Measurements from ENCODE around the gene CCDC154.
"Not testable (repeated sequence)": the region's sequence is repeated elsewhere in the genome, so short reads cannot be mapped to it uniquely, and the experiment has no call there.

Gene CCDC154, protein sequence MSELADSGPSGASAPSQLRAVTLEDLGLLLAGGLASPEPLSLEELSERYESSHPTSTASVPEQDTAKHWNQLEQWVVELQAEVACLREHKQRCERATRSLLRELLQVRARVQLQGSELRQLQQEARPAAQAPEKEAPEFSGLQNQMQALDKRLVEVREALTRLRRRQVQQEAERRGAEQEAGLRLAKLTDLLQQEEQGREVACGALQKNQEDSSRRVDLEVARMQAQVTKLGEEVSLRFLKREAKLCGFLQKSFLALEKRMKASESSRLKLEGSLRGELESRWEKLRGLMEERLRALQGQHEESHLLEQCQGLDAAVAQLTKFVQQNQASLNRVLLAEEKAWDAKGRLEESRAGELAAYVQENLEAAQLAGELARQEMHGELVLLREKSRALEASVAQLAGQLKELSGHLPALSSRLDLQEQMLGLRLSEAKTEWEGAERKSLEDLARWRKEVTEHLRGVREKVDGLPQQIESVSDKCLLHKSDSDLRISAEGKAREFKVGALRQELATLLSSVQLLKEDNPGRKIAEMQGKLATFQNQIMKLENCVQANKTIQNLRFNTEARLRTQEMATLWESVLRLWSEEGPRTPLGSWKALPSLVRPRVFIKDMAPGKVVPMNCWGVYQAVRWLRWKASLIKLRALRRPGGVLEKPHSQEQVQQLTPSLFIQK

DNA sequence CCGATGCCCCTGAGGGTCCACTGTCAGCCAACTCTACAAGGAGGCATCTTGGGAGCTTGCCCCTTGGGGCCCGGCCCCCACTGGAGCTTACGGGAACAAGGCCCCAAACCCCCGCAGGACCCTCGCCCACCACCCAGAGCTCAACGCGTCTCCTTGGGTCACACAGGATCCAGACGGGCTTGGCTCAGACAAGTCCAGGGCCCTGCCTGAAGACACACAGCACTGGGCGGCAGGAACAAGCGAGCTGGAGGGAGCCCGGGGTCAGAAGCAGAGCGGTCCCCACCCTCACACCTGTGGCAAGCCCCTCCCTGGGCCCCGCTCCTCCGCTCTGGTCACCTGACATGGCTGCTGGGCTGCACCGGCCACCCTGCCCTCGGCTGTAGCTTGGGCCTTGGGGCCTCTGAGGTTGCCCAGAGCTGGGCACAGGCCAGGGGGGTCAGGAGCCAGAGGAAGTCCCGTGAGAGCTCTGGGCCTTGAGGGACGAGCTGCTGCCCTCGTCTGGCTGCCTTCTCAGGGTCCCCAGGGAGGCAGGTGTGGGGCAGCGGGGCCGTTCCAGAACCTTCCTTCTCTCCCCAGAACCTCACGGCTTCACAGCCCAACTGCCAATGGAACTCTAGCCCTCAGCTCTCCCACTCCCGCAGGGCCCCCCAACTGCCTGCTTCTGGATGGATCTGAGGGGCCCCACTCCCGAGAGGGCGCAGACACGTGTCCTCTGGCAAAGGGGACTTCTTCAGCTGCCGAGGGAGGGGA is at the start of gene CCDC154:
CCDC154 (minus strand) TSS at position 577 of the 750 bp plus-strand sequence; CDS start at position 343, 234 bp downstream.
- FAIRE-seq = no peak

DNA sequence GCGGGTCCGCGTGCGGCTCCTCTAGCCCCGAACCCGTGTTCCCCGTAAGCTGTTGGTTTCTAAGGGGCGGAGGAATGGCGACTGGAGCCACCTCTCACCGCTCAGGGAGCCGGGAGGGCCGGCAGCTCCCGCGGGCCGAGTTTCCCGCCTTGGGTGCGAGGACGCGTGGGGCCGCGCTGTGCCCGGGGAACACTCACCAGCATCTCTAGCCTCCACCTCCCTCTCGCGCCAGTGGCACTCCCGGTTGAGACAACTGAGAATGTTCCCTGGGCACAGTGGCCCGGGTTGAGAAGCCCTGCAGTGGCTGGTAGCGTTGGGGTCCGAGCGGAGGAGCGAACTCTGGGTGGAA is 49.4 kb upstream of the CCDC154 start:
- no peak for FAIRE-seq

DNA sequence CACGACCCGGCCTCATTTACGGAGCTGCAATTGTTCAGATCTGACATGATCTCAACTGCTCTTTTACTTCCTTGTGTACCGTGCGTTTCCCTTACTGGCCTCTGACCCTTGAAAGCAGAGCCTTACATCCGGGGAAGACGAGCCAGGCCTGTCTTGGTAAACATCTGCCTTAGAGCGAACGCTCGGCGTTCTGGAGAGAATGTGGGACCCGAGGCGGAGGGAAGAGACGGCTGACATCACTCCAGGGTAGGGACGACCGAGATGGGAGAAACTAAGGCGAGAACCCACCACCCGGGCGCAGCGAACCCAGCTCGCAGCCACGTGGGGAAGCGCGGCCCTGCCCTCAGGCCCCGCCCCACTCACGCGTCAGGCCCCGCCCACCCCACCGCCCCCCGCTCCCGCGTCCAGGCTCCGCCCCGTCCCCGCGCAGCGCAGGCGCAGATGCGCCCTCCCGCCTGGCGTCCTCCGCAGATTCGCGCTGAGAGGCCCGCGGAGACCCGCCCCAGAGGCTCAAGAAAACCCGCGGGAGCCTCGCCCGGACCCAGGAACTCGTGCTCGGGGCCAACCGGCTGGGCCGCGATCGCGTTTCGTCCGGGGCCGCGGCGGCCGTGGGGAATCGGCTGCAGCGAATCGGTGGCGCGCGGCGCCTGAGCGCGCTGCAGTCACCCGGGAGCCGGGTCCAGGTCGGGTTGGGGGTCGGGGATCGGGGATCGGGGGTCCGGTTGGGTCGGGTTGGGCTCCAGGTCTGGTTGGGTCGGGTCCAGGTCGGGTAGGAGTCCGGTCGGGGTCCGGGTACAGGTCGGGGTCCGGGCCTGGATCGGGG is 48.8 kb upstream of the CCDC154 start, which contains the start of gene TELO2:
TELO2 (plus strand) TSS at position 438 of the 823 bp plus-strand sequence. CDS start 922 bp downstream, outside the sequence.
- FAIRE-seq = no peak

DNA sequence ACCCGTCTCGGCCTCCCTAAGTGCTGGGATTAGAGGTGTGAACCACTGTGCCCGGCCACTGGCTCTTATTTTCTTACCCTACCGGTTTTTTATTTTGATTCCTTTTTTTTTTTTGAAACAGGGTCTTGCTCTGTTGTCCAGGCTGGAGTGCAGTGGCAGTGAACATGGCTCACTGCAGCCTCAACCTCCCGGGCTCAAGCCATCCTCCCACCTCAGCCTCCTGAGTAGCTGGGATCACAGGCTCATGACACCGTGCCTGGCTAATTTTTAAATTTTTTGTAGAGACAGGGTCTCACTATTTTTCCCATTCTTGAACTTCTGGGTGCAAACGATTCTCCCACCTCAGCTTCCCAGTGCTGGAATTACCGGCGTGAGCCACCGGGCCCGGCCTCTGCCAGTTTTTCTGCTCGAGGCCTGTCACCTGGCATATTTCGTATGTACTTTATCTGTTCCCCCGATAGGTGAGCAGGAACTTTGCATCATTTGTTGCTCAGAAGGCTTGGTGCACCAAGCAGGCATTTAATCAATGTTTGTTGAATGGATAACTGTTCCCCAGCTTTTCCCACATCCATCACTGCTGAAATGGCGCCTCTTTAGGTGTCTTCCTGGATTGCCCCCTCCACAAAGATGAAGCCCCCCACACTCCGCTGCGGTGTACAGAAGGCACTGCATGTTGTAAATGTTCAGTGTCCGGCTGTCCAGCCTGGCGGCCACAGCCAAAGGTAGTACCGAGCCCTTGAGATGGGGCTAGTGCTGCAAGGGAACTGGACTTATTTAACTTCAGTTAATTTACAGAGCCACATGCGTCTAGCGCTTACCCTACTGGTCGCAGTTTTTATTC is 47.9 kb upstream of the CCDC154 start:
- no peak for FAIRE-seq

DNA sequence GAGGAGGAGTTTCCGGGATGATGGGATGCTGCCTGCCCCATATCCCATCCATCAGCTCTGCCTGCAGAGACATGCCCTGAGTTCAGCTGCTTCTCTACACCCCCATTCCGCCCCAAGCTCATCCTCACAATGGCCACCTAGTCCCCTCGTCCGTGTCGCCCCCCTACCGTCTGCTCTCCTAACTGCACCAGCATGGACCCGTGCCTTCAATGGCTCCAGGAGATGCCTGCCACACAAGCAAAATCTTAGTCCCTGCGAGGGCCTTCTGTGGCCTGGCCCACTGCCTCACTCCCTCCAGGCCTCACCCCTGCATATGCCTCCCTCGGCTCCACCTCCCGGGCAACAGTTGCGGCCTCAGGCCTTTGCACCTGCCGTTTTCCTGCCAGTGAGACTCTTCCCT is 47.0 kb upstream of the CCDC154 start:
- FAIRE-seq = no peak

DNA sequence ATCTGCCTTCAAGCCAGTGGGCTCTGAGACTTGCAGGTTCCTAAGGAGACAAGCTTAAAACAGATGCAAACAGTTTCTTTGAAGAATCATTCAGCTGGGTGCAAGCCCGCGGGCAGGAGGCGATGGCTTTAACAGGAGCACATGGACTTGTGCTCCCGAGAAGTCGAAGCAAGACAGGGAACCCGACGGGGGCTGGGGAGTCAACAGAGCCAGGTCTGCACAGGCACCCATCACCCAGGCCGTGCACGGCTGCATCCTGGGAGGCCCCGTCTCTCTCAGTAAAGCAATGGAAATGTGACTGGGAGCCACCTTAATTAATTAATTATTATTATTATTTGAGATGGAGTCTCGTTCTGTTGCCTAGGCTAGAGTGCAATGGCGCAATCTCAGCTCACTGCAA is 44.7 kb upstream of the CCDC154 start:
- no peak for FAIRE-seq

DNA sequence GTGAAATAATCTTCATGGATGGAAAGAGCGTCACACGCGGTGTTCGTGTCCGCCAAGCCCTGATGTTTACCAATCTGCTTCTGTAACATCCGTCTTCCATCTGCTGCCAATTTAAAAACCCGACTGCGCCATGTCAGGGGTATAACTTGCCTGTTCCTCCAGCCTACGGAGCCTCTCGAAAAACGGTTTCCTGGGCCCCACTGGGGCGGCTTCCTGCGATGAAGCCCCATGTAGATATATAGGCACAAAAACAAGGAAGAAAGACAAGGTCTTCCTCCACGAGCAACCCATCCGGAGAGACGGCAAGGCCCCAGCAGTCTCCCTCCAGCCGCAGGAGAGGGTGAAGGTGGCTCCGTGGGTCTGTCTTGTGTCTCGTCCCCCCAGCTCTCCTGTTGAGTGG is 44.3 kb upstream of the CCDC154 start, which contains the start of gene PTX4:
PTX4 (minus strand) TSS at position 326 of the 400 bp plus-strand sequence; CDS start at position 291, 35 bp downstream.
- FAIRE-seq = no peak

DNA sequence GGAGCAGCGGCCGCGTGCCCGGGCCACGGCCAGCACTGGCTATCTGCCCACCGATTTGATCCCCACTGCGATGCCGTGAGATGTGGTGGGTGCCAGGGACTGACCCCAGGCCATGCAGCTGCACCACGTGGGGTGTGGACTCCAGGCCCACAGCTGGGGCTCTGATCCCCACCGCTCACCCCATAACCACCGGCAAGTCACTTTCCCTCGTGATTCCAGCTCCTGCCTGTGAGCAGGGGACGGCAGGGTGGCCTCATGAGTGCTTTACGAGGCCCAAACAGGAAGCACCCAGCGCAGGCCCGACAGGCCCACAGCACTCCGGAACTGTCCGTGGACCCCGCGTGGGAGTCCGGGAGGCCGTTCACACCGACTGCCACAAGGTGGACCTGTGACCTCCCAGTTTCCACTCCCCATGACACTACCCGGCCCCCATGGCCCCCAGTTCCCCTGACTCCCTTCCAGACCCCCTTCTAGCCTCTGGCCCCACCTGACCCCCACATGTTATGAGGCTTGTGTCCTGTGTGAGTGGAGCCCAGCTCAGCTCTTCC is 43.8 kb upstream of the CCDC154 start:
- no peak for FAIRE-seq

DNA sequence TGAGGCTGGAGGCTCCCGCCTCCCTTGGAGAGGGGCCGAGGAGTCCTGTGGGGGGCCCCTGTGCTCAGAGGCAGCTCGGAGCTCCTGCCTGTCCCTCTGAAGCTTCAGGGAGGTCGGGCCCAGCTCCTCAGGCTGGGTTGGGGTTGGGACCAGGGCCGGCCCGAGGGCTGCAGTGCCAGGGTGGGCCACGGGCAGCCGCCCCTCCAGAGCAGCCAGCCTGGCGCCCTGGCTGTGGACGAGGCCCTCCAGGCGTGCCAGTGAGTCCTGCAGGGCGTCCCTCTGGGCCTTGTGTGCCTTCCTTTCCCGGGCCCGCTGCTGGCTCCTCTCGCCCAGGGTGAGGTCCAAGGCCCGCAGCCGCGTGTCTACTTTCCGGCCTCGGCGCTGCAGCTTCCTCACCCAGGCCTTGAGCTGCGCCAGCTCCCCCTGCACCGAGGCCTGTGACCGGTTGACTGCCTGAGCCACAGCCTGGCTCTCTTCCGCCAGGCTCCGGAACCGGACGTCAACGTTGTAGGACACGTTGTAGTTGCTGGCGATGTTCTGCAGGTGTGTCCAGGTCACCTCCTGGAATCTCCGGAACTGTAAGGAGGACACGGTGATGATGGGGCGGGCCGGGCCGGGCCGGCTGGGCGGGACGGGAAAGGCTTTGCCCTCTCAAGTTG is 43.2 kb upstream of the CCDC154 start:
- FAIRE-seq = no peak

DNA sequence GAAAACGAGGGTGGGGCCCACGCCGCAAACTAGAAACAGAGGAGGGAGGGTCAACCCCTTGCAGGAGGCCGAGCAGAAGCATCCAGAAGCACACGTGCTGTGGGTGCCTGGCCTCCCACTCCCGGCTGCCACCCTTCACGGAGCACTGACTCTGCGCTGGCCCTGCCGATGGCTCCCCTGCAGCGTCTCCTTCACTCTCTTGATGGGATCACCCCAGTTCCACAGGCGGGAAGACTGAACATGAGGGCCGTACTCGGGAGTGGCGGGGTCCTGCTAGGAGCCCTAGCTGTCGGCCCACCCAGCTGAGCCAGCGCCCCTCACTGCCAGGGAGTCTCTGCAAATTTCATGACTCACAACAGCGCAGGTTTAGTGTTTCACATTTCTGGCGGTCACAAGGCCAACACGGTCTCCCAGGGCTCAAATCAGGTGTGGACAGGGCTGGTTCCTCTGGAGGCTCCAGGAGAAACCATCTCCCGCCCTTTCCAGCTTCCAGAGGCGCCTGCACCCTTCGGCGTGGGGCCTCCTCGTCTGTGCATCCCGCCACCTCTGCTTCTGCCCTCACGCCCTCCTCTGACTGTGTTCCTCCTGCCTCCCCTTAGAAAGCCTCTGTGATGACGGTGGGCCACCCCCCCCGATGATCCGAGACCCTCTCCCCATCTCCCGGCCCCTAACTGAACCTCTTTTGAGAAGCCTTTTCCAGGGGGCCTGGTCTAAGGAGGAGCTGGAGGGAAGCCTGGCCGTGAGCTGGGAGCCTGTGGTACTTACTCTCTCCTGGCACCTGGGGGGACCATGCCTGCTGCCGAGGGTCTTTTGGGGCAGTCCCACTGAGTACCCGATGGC is 42.4 kb upstream of the CCDC154 start:
- FAIRE-seq = no peak

DNA sequence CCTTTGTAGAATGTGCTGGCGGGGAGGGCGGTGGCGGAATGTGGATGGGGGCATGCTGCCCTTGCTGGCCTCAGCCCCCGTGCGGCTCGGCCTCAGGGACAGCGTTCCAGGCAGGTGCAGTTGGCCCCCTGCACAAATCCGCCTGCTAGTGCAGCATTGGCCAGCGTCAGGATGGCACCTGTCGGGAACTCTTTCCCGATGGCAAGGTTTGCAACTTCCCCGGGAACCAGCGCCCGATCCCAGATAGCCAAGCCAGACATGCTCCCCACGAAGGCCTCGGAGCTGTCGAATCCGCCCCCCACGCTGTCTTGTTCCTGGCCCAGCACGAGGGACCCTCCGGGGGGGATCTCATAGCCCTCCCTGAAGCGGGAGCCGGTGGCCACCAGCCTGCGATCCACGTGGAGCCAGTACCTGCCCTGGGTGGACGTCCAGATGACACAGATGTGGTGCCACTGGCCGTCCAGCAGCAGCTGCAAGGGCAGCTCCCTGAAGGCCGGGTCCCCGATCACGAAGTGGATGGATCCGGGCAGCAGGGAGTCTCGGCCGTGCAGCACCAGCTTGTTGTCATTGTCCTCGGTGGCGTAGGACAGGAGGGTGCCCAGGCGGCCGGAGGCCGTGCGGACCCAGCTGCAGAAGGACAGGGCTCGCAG is 41.6 kb upstream of the CCDC154 start:
- no peak for FAIRE-seq

DNA sequence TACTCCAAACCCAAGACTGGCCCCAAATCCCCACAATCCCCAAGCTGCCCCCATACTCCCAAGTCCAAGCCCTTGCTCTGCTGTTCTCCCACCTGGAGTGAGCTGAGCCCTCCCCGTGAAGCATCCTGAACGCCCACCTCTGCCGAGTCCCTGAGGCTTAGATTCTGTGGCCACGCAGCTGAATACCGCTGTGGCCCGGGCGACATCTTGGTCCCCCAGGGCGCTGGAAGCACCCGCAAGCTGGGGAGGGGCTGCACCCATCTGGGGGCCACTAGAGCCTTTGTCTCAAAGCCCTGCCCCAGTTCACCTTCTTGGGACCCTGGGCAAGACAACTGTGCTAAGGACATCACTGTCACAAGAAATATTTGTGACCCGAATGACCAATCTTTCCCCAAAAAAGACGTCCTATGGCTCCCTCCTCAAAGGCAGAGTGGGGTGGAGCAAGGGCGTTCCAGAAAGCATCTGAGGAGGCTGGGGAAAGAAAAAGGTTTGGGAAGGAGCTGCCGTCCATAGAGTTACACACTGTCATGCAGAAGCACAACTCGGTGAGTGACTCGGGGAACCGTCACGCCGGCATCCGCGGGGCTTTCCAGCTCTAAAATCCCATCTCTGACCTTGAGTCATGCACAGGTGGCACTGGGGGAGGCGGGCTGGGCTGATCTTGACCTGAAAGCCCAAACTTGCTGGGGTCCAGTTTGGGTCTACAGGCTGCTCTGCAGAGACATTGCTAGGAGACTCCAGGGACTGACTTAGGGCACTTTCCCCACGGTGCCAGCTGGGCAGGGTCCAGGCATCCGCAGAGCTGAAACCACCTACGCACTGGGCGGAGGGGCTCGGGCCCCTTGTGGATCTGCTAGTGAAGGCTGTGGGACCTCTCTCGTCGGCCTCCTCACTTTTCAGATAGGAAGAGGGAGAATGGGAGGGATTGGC is 37.8 kb upstream of the CCDC154 start:
- no peak for FAIRE-seq

DNA sequence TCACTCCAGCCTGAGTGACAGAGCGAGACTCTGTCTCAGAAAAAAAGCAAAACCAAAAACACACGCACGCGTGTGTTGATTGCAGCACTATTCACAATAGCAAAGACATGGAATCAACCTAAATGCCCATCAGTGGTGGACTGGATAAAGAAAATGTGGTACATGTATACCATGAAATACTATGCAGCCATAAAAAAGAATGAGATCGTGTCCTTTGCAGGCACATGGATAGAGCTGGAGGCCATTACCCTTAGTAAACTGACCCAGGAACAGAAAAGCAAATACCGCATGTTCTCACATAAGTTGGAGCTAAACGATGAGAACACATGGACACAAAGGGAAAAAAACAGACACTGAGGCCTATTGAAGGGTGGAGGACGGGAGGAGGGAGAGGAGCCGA is 34.6 kb upstream of the CCDC154 start:
- not testable (repeated sequence) for FAIRE-seq

DNA sequence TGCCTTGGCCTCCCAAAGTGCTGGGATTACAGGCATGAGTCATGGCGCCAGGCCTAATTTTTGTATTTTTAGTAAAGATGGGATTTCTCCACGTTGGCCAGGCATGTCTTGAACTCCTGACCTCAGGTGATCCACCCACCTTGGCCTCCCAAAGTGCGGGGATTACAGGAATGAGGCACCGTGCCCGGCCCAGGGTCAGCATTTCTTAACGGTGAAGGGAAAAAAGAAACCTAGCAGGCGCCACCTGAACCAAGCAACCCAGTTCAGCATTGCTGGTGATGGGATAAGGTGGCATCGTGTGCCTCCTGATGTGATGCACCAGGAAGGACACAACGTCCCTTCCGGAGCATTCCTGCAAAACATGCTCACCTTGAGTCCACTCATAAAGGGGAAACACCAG is 32.7 kb upstream of the CCDC154 start:
- FAIRE-seq = no peak

DNA sequence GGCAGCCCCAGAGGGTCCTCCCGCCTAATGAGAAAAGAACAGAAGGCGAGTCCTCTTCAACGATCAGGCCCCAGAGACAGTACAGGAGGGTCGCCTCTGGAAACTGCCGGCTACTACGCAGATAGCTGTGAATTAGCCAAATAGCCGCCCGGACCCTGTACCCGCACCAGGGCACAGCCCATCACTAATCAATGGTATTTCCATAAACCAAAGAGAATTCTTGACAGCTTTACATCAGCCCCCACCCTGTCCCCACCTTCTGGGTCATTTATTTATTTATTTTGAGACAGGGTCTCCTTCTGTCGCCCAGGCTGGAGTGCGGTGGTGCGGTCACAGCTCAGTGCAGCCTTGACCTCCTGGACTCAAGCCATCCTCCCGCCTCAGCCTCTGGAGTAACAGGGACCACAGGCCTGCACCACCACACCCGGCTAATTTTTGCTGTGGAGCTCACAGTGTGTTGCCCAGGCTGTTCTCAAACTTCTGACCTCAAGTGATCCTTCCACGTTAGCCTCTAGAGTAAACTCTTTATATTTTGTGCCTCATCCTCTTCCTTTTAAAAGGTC is 31.3 kb upstream of the CCDC154 start:
- FAIRE-seq = no peak

DNA sequence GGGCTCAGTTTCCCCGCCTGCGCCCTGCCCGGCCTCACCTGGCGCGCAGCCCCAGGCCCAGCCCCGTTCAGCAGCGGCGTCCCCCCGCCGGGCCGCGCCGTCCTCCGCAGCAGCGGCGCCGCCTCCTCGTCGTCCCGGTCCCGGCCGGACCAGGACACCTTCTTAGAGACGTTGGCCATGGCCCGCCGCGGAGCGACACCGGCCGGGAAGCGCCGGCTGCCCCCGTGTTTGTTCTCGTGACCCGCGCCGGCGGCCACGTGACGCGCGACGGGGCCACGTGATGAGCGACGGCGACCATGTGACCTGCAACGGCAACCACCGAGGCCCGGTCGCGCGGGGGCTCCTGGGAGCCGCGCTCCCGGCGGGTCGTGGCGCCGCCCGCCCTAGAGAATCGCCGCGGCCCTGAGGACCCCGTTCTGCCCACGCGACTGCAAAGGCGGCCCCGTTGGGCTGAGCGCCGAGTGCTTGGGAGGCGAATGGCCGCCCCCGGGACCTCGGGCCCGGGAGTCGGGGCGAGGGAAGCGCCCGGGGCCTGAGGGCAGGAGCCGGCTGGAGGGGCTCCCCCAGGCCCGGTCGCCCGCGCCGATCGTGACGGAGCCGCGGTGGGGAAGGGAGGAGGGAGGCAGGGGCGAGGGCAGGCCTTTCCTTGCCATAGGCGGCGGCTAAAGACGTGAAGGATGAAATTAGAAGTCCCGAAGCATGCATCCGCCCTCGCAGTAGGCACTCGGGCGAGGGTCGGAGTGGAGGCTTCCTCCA is 30.6 kb upstream of the CCDC154 start, which contains the start of gene CLCN7:
CLCN7 (minus strand) TSS at position 233 of the 756 bp plus-strand sequence; CDS start at position 179, 54 bp downstream.
- FAIRE-seq = no peak
